ENCODE measurements around the gene TM4SF20.

Gene TM4SF20, protein sequence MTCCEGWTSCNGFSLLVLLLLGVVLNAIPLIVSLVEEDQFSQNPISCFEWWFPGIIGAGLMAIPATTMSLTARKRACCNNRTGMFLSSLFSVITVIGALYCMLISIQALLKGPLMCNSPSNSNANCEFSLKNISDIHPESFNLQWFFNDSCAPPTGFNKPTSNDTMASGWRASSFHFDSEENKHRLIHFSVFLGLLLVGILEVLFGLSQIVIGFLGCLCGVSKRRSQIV

DNA sequence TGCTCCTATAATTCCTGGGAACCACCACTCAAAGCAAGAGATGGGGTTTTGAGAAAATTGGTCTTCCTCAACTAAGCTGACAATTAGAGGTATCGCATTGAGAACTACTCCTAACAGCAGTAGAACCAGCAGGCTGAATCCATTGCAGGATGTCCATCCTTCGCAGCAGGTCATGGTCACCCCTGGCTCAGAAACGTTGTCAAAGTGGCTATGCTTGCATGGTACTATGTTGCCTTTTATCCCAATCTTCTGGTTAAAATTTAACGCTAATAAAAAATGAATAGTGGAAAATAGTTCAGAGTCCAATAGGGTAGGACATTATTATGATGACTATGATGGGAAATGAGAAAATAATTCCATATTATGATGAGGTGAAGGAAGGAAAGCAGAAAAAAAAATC is at the start of gene TM4SF20:
TM4SF20 (minus strand) TSS at position 212 of the 400 bp plus-strand sequence; CDS start at position 174, 38 bp downstream.
- no peak for DNase-seq

DNA sequence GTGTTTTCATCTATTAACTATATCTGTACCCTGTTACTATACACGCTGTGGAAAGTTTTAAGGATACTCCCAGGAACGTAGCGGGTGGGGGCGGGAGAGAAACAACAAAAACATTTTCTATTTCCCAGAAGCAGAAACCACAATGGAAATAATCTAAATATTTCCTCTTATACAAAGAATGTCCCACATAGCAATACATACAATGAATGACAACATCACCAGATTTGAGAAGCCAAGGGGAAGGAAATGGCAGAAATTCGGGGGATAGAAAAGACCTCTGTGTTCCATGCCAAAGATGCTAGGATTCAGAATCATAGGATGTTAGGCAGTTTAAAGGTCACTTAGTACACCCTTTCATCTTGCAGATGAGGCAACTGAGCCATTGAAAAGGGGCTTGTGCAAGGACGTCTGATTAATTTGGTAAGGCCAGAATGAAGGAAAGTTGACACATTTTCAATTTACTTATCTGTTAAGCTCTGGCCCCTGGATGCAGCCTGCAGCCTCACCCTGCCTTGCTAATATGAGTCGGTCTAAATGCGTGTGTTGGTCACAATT is 49.7 kb upstream of the TM4SF20 start:
- DNase-seq, result no peak

DNA sequence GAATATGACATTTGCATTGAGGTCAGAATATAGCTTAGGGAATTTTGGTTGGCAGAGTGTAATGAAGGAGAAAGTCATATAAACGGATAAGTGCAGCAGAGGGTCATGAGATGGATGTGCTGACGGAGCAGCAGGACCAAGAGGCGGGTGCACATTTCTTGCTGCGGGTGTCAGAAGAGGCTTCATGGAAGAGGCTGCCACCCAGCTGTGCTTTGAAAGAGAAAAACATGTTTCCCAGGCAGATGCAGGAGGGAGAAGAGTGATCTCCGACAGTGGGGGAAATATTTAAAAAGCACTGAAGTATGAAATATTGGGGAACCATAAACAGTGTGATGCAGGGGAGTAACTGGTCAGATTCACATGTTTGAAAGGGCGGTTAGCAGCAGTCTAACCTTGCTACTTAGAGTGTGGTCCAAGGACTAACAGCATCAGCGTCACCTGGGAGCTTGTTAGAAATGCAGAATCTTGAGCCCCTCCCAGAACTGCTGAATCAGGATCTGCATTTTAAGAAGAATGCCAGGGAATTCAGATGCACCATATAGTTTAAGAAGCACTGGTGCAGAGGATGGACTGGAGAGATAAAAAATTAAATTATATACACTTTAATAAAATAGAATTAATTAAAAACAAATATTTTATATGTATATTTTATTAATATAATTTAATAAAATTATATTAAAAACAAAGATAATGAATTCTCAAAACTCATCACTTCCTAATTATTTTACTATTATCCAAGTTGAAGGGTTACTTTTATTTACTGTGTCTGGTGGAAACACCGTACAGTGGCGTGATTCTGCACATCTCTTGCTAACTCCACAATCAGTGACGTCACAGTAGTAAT is 44.8 kb upstream of the TM4SF20 start:
- DNase-seq, result peak in 7 of 14 donors; percentile 2 to 35 (median 19)

DNA sequence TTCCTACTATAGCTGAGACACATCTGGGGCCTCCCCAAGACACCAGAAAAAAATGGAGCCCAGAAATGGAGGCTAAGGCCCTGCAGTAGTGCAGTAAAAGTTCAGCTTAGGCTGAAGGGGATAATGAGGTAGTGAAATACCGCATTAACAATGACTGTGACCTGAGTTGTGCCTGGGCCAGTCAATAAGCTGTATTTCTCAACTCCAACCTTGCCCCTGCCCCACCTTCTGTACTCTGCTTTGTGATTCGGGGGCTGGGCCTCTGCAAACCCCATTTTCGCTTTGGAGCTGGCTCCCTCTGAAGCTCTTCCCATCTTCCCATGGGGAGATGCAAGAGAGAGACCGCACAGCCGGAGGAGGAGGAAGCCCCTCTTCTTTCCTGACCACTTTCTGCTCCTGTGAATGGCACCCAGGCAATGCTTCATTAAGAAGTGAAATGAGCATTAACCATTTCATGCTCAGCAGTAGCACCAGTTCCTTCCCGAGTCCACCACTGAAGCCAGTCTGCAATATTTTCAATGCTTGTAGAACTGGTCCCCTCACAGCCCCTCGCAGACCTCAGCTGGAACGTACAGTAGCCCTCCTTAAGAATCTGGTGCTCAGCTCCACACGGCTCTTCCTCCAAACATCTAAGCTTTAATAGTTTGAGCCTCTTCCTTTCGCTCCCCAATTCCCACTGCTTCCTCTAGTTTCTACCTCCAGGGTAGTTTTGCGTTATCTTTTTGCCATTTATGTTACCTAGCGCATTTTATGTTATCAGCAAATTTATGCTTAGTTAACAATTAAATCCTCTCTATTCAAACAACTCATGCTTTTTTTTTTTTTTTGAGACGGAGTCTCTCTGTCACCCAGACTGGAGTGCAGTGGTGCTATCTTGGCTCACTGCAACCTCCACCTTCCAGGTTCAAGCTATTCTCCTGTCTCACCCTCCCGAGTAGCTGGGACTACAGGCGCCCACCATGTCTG is 41.3 kb upstream of the TM4SF20 start:
- no peak for DNase-seq

DNA sequence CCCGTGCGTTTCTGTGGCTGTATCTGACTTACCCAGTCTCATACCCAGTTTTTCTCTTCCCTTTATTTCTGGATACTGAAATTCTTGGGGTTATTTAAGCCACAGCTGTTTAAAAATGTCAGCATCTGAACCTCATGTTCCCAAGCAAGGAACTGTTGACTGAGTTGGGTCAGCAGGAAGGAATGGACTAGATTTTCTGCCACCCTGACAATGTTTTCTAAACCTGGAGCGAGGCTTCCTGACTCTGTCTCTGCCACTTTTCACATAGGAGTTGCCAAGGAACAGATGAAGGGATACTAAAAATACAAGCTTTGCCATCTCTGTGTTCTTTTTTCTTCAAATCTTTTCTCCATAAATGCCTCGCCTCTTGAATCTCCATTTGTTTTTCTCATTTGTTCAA is 37.6 kb upstream of the TM4SF20 start:
- no peak for DNase-seq

DNA sequence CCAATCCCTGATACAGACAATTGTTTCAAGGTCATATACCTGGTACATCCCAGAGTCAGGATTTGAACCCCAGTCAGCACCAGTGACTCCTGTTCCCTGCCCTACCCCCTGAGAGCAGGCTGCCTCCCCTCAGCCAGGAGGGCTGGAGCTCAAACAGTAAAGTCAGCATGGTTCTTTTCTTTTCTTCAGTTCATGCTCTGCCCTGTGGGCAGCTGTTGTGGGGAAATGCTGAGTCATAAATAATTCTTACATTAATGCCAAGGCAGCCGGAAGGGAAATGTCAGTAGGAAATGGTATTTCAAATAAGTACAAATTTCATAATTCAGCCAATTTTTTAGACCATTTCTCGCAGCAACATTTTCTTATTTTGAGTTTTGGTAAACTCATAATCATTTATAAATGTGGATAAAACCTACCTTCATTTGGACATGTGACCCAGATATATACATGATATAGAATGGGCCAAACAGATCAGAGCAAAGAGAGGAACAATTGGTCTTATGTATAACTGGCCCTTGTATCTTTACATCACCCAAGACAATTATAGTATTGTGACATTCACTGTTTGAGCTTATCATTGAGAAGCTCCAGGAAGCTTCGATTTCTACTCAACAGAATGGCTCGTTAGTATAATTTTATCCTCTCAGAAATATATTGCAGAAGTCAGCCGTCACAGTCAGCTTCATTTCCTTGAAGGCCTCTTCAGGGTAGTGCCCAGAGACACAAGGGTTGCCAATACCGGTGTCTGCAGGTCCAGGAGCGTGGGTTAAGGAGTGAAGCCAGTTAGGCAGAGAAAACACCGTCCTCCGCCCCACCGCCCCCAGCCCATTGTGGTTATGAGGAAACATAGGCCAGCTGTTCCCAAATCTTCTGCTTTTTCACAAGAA is 36.7 kb upstream of the TM4SF20 start:
- peak in 1 of 14 donors; percentile 18 for DNase-seq

DNA sequence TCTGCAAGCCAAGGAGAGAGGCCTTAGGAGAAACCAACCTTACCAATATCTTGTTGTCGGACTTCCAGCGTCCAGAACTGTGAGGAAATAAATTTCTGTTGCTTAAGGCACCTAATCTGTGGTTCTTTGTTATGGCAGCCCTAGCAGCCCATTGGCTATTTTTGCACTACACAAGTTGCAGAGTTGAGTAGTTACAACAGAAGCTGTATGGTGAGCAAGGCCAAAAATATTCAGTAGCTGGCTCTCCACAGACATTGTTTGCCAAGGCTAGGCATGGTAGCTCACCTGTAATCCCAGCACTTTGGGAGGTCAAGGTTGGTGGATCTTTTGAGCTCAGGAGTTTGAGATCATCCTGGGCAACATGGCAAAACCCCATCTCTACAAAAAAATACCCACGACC is 35.7 kb upstream of the TM4SF20 start:
- DNase-seq, result no peak

DNA sequence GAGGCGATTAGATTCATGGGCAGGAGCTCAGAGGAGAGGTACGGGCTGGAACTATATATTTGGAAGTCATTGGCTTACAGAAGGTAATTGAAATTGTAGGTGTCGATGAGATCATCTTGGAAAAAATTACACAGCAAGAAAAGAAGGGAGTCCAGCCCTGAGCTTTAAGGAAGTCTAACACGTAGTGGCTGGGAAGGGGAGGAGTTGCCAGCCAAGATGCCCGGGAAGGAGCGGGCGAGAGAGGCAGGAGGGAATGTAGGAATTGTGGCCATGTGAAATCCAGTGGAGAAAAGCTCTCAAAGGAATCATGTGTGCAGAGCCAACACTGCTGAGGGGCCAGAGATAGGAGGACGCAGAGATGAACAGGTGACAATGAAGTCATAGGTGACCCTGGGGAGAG is 34.3 kb upstream of the TM4SF20 start:
- no peak for DNase-seq

DNA sequence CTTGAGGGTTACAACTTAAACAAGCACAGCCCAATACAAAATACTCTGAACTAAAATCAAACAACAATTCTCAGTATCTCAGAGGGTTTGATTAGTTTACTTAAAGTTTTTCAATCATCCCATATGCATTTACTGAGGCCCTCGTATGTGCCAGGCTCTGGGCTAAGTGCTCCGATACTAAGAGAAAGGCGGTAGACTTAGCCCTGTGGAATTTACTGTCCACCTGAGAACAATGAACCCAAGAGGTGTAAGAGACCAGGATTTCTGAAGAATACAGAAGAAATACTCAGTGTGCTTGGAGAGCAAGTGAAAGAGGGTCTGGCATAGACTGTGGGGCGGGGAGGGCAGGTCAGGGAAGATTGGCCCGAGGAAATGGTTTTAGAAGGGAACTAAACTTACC is 33.8 kb upstream of the TM4SF20 start:
- no peak for DNase-seq

DNA sequence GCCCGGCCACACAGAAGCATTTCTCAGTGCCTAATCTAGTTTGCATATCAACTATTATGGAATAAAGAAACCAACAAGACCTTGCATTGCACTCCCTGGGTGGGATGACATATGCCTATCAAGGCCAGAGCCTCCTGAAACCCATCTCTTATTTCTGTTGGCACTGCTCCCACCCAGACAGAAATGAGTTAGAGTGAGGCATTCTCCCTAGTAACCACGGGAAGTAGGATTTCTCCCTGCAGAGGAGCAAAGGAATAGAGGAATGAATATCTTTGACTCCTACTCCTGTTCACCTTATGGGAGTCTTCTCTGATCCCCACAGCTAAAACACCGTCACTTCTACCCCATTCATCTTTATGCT is 32.9 kb upstream of the TM4SF20 start:
- DNase-seq, result no peak

DNA sequence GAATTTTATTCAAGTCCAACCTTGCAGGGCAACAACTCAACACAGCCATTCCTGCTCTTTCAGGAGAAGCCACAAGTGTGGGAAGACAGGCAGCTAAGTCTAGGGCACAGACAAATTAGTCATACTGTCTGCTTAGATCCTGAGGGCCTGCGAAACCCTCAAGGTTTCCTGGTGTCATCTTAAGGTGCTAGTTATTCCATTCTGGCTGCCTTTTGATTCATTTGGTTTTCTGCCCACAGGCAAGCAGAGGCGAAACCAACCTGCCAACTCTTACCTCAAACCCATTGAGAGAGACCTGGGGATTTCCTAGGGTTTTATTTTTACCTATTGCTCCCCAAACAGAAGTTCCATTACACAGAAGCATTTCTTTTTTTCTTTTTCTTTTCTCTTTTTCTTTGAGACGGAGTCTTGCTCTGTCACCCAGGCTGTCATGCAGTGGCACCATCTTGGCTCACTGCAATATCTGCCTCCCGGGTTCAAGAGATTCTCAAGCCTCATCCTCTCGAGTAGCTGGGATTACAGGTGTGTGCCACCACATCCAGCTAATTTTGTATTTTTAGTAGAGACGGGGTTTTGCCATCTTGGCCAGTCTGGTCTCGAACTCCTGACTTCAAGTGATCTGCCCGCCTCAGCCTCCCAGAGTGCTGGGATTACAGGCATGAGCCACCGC is 32.3 kb upstream of the TM4SF20 start:
- no peak for DNase-seq

DNA sequence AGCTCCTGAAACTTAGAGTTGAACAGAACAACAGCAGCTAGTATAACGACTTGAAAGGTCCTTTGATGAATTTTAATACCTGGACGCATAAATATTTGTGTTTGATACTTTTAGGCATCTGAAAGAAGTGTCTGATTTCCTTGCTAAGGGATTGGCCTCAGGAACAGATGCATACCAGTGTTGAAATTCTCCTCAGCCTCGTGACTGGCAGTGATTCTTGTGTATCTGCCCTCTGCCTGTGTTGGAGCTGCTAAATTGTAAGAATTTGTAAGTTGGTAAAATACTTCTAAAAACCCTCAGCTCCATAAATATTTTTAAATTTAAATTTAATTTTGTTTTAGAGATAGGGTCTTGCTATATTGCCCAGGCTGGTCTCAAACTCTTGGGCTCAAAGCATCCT is 31.1 kb upstream of the TM4SF20 start:
- DNase-seq, result no peak

DNA sequence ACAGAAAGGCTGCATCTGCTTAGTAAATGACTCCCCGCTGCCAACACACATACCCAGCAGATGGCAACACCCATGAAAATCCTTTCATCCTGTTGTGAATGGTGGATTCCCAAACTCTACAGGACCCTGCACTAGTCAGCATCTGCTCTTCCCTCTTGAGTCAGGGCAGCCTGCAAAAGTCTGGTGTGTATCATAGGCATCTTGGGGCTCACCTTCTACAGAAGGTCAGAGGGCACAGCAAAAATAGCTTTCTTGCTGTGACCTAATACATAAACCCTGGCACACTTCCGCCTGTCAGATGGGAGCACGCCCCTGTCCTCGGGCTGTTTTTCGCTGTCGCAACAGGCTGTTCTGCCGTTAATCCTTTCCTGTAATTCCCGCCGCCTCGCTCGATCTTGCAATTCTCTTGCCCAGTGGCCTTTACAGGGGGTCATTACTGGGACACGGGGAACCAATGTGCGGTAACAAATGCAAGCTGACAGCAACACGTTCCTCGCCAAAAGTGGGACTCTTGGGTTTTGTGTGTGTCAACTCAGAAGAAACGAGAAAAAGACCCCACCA is 28.6 kb upstream of the TM4SF20 start:
- peak in 2 of 14 donors; percentile 12 to 74 for DNase-seq

DNA sequence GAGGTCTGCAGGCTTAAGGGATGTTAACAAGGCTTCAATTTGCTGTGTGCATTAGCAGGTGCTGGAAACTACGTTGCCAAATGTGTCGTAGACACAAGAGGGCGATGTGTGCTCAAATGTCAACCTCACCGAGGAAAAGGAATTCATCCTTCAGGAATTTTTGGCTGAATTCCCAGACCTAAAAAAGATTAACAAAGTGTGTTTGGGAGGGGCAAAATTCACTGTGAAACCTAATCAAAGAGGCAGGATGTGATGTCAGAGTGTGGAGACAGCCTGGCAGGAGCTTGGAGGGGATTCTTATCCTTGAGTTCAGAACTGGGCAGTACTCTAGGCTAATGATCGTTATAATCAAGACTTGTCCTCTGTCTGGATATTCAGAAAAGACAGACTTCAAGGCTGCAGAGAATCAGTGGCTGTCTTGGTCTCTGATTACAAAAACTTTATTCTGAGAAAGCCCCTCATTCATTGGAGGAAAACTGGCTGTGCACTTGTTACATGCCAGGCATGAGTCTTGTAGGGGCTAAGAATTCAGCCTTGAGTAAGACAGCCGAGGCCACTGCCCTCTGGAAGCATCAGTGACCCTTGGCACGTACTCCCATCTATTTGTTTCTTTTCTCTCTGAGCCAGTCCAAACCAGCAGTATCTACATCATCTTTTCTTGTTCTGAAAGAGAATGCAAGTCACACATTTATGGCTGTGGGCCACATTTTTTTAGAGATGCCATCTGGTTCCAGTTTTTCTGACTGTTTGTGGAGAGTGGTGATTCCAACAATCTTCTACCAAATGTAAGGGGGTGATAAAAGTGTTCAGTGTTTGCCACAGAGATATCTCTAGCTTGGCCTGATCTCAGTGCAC is 27.3 kb upstream of the TM4SF20 start:
- DNase-seq, result peak in 12 of 14 donors; percentile 17 to 84 (median 42)

DNA sequence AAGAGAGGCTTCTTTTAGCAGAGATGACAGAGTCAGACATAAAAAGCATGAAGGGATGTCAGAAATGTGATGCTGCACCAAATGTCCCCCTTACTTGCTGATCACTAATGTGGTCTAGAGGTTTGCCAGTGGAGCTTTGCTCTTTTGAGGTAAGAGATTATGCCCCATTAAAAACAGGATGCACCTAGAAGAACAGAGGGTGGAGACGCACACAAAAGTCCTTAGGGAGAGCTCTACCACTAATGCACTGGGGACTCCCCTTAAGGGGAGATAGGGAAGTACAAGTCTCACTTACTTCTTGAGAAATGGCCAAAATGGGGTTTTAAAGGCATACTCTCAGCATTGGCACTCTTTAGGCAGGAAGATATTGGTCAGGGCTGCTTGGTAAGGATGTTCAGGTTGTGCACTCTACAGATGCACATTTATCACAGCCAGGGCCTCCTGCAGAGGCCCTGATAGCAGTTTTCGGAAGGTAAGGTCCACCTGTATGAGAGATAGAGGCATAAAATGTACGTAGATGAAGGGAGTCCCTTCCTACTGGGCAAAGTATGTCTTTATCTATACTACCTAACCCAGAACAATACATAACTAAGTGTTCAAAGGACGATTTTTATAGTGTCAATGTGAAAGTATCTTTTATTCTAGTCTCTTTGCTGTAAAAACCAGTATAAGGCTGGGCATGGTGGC is 25.6 kb upstream of the TM4SF20 start:
- no peak for DNase-seq

DNA sequence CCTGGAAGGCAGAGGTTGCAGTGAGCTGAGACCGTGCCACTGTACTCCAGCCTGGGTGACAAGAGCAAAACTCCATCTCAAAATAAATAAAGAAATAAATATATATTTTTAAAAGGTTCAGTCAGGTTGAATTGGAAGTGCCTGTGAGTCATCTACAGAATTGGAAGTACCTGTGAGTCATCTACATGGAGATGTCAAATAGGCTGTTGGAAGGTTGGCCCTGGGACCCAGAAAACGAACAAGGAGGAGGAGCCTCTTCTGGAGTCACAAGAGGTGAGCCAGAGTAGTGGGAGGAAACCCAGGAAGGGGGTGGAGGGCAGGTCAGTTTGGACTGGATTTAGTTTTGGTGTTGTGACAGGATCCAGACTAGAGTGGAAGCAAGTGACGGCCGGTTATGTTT is 23.9 kb upstream of the TM4SF20 start:
- DNase-seq, result no peak

DNA sequence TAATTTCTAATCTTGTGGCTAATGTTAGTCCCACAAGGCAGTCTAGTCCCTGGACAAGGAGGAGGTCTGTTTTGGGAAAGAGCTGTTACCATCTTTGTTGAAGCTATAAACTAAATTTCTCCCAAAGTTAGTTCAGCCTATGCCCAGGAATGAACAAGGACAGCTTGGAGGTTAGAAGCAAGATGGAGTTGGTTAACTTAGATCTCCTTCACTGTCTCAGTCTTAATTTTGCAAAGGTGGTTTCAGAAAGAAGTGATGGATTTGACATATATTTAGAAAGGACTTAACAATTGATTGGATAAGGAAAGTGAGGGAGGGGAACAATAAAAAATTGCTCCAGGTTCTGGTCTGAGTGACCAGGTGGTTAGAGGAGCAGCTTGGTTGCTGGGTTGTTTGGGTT is 23.2 kb upstream of the TM4SF20 start:
- DNase-seq, result no peak

DNA sequence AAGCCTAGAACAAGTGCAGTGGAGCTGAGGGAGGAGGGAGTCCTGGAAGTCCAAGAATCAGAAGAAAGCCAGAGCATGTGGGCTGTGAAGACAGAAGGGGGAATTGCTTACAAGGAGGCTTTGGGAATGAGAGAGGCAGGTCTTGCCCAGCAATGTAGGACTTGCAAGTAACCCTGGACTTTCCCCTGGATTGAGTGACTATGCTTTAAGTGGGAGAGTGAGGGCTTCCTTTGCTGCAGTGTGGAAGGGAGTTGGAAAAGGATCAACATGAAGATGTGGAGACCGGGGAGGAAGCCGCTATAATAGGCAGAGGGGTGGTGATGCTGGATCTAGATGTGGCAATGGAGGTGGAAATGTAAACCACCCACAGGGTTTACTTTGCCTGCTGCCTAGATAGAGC is 22.4 kb upstream of the TM4SF20 start:
- no peak for DNase-seq

All from C1 segment of cervical spinal cord (tissue), 14 donors.